CD4-positive, alpha-beta T cell (primary cell): ENCODE results near the gene ATP5F1D. TPM values are rescaled to one million over a fixed set of nuclear protein-coding genes. Genes with fewer than 3 reads are reported as not detected.

Source experiments
- ATAC-seq: fragments of 200-7000 bp; cut with Tn5 transposase; one replicate; pipeline ENCODE4 v1.10.0; 2022; ENCODE audit warnings: mild to moderate bottlenecking; ENCODE audit not compliant: poor library complexity
- CTCF ChIA-PET: fragments of 350-600 bp; sonication (Branson Sonifier 250); formaldehyde crosslinking; loops from one replicate; lab custom pipeline; 2021; ENCODE audit warnings: antibody characterized with exemption, inconsistent platforms; lab: Charles Lee
- POLR2A ChIA-PET: fragments of 350-600 bp; sonication (Branson Sonifier 250); formaldehyde crosslinking; loops from one replicate; lab custom pipeline; 2021; ENCODE audit warnings: antibody characterized with exemption, inconsistent platforms; lab: Charles Lee
- DNase-seq, 14 experiments: peaks; one replicate each; pipeline ENCODE4 v3.0.0-alpha.2; 2013 to 2020; ENCODE audit warnings: mixed read lengths in 2 of 14
- H3K27ac ChIP-seq, 2 donors: one replicate each; pipeline versions ENCODE4 v1.5.1 to v1.7.0; 2013; ENCODE audit warnings: low read length in 2 of 2, low read depth in 1 of 2, mild to moderate bottlenecking in 1 of 2
- H3K27me3 ChIP-seq, 2 experiments: 1 replicate in 1 of 2; 2 replicates in 1 of 2; pipeline versions ENCODE4 v1.6.1 to v1.7.0; 2013; ENCODE audit warnings: low read length in 2 of 2, control low read depth in 1 of 2, mild to moderate bottlenecking in 1 of 2, moderate library complexity in 1 of 2; ENCODE audit not compliant: insufficient read depth in 2 of 2, control insufficient read depth in 1 of 2
- H3K36me3 ChIP-seq: one replicate; pipeline ENCODE4 v1.6.1; 2013; ENCODE audit warnings: low read length, control low read depth; ENCODE audit not compliant: insufficient read depth
- H3K4me1 ChIP-seq: one replicate; pipeline ENCODE4 v1.6.1; 2013; ENCODE audit warnings: low read length, control low read depth; ENCODE audit not compliant: insufficient read depth
- H3K4me3 ChIP-seq: one replicate; pipeline ENCODE4 v1.5.1; 2013; ENCODE audit warnings: mild to moderate bottlenecking, low read length, moderate library complexity
- H3K9me3 ChIP-seq, 2 experiments: 1 replicate in 1 of 2; 2 replicates in 1 of 2; pipeline versions ENCODE4 v1.6.1 to v1.7.0; 2013; ENCODE audit warnings: low read length in 2 of 2, mild to moderate bottlenecking in 2 of 2, control low read depth in 1 of 2, moderate library complexity in 1 of 2; ENCODE audit not compliant: control insufficient read depth in 1 of 2, insufficient read depth in 1 of 2
- H3K27ac Mint-ChIP-seq: one replicate; pipeline ENCODE4 v1.8.0; 2020; ENCODE audit warnings: mixed read lengths
- H3K27me3 Mint-ChIP-seq: one replicate; pipeline ENCODE4 v1.8.0; 2021; ENCODE audit warnings: mixed read lengths
- H3K36me3 Mint-ChIP-seq: one replicate; pipeline ENCODE4 v1.8.0; 2021; ENCODE audit warnings: low read depth, mixed read lengths
- H3K4me1 Mint-ChIP-seq: one replicate; pipeline ENCODE4 v1.8.0; 2021; ENCODE audit warnings: low read depth, mixed read lengths
- H3K4me3 Mint-ChIP-seq: one replicate; pipeline ENCODE4 v1.8.0; 2020; ENCODE audit warnings: mild to moderate bottlenecking, mixed read lengths
- H3K9me3 Mint-ChIP-seq: one replicate; pipeline ENCODE4 v1.8.0; 2020; ENCODE audit warnings: mixed read lengths
- intact Hi-C, 2 experiments: fragments of 100-400 bp; cut with DNase I in 1 of 2; cut with micrococcal nuclease in 1 of 2; formaldehyde crosslinking; loops; one replicate each; pipeline versions ENCODE4 v1.15.1 to v1.9.0; 2023 to 2025; cut with DNase I, micrococcal nuclease
- total RNA-seq, 174 experiments: library from RNA in 2 of 174; stranded (reverse) in 2 of 174; gene quantifications; one replicate each; pipeline ENCODE4 v1.2.3 and lab custom pipeline; 2021 to 2026
- TF ChIP-seq, protein P1 (sequence below): fragments of 200-600 bp; IDR thresholded peaks from one replicate; pipeline ENCODE4 v1.8.0; 2022; ENCODE audit warnings: antibody characterized with exemption, mild to moderate bottlenecking

Gene ATP5F1D
- total RNA-seq, 2 experiments from 2014 or later = 77.6 to 92.6 TPM

DNA sequence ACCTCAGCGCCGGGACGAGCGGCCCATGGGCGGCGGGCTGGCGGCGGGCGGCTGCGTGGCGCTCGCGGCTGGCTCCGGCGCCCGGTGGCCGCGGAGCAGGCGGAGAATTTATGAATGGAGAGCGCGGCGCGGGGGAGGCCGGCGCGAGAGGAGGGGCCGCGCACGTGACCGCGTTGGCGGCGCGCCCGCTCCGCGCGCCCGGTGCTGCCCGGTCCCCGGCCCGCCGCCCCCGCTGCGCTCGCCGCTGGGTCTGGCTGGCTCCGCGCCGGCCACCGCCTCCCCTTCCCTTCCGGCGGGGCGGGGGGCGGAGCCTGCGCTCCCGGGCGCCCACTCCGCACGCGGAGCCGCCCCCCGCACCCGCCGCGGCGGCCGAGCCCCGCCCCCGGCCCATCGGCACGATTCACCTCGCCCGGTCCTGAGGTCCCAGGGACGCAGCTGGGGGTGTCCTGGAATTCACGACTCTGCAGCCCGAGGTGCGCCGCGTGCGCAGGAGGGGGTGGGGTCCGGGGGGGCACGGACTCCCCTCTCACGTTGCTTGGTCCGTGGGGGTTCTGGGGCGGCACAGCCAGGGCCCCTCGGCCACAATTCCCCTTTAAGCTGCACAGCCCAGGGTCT is 3.7 kb upstream of the ATP5F1D start, which contains the start of gene CBARP:
Gene CBARP, minus strand, starts transcription at position 252 of the 615 bp plus-strand sequence. CDS start 1,905 bp downstream, outside the sequence.
- H3K36me3 Mint-ChIP-seq = peaks cover 4% of the 10 kb centered on the region
- no peaks in the 10 kb centered on the region for H3K9me3 Mint-ChIP-seq
- peak within 1 kb of the TSS; percentile 16 for H3K4me3 ChIP-seq
- H3K4me1 ChIP-seq = peaks cover 55% of the 10 kb centered on the region
- intact Hi-C loops = no loop called here
- DNase-seq = peak in 4 of 14 experiments; percentile 37 to 69 (median 56)
- no peak within 1 kb of the TSS for H3K27ac ChIP-seq
- TF ChIP-seq, protein P1, sequence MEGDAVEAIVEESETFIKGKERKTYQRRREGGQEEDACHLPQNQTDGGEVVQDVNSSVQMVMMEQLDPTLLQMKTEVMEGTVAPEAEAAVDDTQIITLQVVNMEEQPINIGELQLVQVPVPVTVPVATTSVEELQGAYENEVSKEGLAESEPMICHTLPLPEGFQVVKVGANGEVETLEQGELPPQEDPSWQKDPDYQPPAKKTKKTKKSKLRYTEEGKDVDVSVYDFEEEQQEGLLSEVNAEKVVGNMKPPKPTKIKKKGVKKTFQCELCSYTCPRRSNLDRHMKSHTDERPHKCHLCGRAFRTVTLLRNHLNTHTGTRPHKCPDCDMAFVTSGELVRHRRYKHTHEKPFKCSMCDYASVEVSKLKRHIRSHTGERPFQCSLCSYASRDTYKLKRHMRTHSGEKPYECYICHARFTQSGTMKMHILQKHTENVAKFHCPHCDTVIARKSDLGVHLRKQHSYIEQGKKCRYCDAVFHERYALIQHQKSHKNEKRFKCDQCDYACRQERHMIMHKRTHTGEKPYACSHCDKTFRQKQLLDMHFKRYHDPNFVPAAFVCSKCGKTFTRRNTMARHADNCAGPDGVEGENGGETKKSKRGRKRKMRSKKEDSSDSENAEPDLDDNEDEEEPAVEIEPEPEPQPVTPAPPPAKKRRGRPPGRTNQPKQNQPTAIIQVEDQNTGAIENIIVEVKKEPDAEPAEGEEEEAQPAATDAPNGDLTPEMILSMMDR = no peak
- ChIA-PET POLR2A (interaction anchor here (1.1 to 1.8 kb wide), 2 partner anchors 31 to 375 kb away, joined by 3 to 16 read pairs; partner anchors contain the start of gene CIRBP), CTCF (interaction anchor here (0.6 kb wide), 1 partner anchor 653 kb away, joined by 3 read pairs; no protein-coding TSS in a partner anchor)
- H3K27me3 ChIP-seq = peaks cover 6 to 12% of the 10 kb centered on the region in 2 experiments
- H3K4me3 Mint-ChIP-seq = peak within 1 kb of the TSS; percentile 86
- H3K27ac Mint-ChIP-seq = peak within 1 kb of the TSS; percentile 79
- ATAC-seq = no peak
- no peaks in the 10 kb centered on the region for H3K36me3 ChIP-seq
- peaks cover 21% of the 10 kb centered on the region for H3K4me1 Mint-ChIP-seq
- H3K27me3 Mint-ChIP-seq = peaks cover 13% of the 10 kb centered on the region
- peaks cover 0 to 9% of the 10 kb centered on the region in 2 experiments for H3K9me3 ChIP-seq

DNA sequence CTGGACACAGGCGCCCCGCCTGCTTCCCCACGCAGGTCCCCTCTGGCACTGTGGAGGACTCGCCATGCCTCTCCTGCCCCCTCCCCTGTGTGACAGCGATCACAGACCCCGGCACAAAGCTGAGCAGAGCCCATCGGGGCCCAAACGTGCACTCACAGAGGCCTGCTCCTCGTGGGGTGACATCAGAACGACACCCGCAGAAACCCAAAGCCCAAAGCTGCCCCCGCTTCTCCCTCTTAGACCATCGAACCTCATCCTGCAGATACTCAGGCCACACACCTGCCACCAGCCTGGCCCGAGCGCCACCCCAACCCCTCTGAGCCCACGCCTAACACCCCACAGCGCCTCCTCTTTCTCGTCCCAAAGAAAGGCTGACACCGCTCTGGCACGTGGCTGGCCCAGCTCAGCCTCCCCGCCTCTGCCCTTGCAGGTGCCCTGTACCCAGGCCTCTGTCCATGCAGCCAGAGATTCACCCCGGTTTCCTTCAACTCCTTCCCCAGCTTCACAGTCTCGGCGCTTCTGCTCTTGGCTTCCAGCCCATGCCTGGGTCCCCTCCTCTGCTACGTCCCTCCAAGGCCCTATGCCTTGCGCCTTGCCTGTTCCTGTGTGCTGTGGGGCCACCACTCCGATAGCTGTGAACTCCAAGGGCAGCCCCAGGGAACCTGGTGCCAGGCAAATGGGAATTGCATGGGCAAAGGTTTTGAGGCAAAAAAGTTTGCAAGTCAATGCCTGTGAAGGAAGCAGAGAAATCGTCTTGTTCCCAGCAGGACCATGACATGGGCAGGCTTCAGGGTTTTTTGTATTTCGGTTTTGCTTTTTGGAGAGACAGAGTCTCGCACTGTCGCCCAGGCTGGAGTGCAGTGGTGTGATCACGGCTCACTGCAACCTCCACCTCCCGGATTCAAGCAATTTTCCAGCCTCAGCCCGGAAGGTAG is 2.9 kb upstream of the ATP5F1D start:
- peaks cover 62% of the 10 kb centered on the region for H3K4me1 ChIP-seq
- no peaks in the 10 kb centered on the region for H3K36me3 ChIP-seq
- Mint-ChIP-seq H3K27me3 (peaks cover 13% of the 10 kb centered on the region), H3K36me3 (peaks cover 4% of the 10 kb centered on the region), H3K27ac (peak overlapping the region; percentile 79), H3K9me3 (no peaks in the 10 kb centered on the region), H3K4me3 (peak overlapping the region; percentile 86), H3K4me1 (peaks cover 26% of the 10 kb centered on the region)
- CTCF ChIA-PET = interaction anchor here (0.6 kb wide), 2 partner anchors 44 to 654 kb away, joined by 3 to 5 read pairs; no protein-coding TSS in a partner anchor
- intact Hi-C loops = no loop called here
- H3K27me3 ChIP-seq = peaks cover 6 to 12% of the 10 kb centered on the region in 2 experiments
- TF ChIP-seq, protein P1 = no peak
- peaks cover 0 to 9% of the 10 kb centered on the region in 2 experiments for H3K9me3 ChIP-seq
- ATAC-seq (no peak), DNase-seq (peak in 2 of 14 experiments; percentile 31 to 54)
- H3K27ac ChIP-seq = no peak overlapping the region
- H3K4me3 ChIP-seq = peak overlapping the region; percentile 16
- POLR2A ChIA-PET = interaction anchor here (1.1 to 1.8 kb wide), 3 partner anchors 30 to 376 kb away, joined by 3 to 16 read pairs (median 3); partner anchors contain the start of gene CIRBP

DNA sequence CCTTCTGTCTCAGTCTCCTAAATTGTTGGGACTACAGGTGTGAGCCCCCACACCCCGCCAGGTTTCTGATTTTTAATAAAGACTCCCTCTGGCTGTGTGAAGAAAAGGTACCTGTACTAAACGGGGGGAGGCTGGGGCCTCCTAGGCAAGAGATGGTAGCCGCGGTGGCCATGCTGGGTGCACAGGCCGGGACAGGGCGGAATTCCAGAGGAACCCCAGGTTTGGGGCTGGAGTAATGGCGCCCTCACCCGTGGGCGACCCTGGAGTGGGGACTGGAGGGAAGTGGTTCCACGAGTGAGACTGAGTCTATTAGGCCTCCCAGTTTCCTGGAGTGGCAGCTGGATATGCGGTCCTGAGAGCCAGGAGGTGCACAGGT is 2.1 kb upstream of the ATP5F1D start:
- Histone ChIP-seq H3K4me1 (peaks cover 70% of the 10 kb centered on the region), H3K27ac (no peak overlapping the region), H3K27me3 (peaks cover 6 to 12% of the 10 kb centered on the region in 2 experiments), H3K4me3 (no peak overlapping the region), H3K36me3 (peaks cover 6% of the 10 kb centered on the region), H3K9me3 (peaks cover 0 to 9% of the 10 kb centered on the region in 2 experiments)
- ChIA-PET CTCF (interaction anchor here (1.3 to 1.9 kb wide), 2 partner anchors 126 to 317 kb away, joined by 3 to 7 read pairs; no protein-coding TSS in a partner anchor), POLR2A (interaction anchor here (1.1 to 1.8 kb wide), 2 partner anchors 30 to 218 kb away, joined by 3 to 16 read pairs; partner anchors contain the start of gene CIRBP)
- peaks cover 13% of the 10 kb centered on the region for H3K27me3 Mint-ChIP-seq
- peak overlapping the region; percentile 86 for H3K4me3 Mint-ChIP-seq
- DNase-seq = no peak
- H3K4me1 Mint-ChIP-seq = peaks cover 27% of the 10 kb centered on the region
- peaks cover 4% of the 10 kb centered on the region for H3K36me3 Mint-ChIP-seq
- TF ChIP-seq, protein P1 = no peak
- H3K9me3 Mint-ChIP-seq = no peaks in the 10 kb centered on the region
- intact Hi-C loops = no loop called here
- H3K27ac Mint-ChIP-seq = peak overlapping the region; percentile 79
- ATAC-seq = no peak
